AML-193 (cell line): Measurements from ENCODE around the gene EPS8.

Experiments used
- DNase-seq, 2 experiments: peaks; one replicate each; lab custom pipeline; 2025; lab: John Stamatoyannopoulos, UW

Gene EPS8

GRCh38 chr12:15601210-15601800 lies 187.9 kb downstream of the EPS8 start:
- DNase-seq: peak; percentile 11 to 23

- DNase-seq: no peak
Measured at GRCh38 chr12:15600223-15600935, 188.8 kb downstream of the EPS8 start.

- DNase-seq: no peak
Measured at GRCh38 chr12:15599266-15600037, 189.7 kb downstream of the EPS8 start.

GRCh38 chr12:15597125-15597830 lies 191.9 kb downstream of the EPS8 start:
- no peak for DNase-seq

- DNase-seq: no peak
Measured at GRCh38 chr12:15596174-15596573, 193.0 kb downstream of the EPS8 start.

- no peak for DNase-seq
Measured at GRCh38 chr12:15592934-15593333, 196.3 kb downstream of the EPS8 start.

GRCh38 chr12:15591811-15592210 lies 197.4 kb downstream of the EPS8 start:
- DNase-seq: no peak

- DNase-seq: peak; percentile 58 to 59
Measured at GRCh38 chr12:15590180-15590826, 198.9 kb downstream of the EPS8 start.

GRCh38 chr12:15589328-15590032 lies 199.7 kb downstream of the EPS8 start:
- no peak for DNase-seq

GRCh38 chr12:15584366-15585041 lies 204.7 kb downstream of the EPS8 start:
- peak; percentile 46 to 79 for DNase-seq

GRCh38 chr12:15583804-15584203 lies 205.4 kb downstream of the EPS8 start:
- DNase-seq: no peak

- no peak for DNase-seq
Measured at GRCh38 chr12:15581006-15581405, 208.2 kb downstream of the EPS8 start.

GRCh38 chr12:15580431-15580830 lies 208.8 kb downstream of the EPS8 start:
- no peak for DNase-seq

GRCh38 chr12:15575671-15576541 lies 213.3 kb downstream of the EPS8 start:
- no peak for DNase-seq

GRCh38 chr12:15574353-15574752 lies 214.8 kb downstream of the EPS8 start:
- DNase-seq: no peak
